ENCODE results near the gene F11R. TPM values are rescaled to one million over a fixed set of nuclear protein-coding genes. Genes with fewer than 3 reads are reported as not detected.
"Not testable (repeated sequence)": the region's sequence is repeated elsewhere in the genome, so short reads cannot be mapped to it uniquely, and the experiment has no call there.

F11R gene
- total RNA-seq, 4 donors from 2014 or later: 68.4 to 125 (median 97.5) TPM

DNA sequence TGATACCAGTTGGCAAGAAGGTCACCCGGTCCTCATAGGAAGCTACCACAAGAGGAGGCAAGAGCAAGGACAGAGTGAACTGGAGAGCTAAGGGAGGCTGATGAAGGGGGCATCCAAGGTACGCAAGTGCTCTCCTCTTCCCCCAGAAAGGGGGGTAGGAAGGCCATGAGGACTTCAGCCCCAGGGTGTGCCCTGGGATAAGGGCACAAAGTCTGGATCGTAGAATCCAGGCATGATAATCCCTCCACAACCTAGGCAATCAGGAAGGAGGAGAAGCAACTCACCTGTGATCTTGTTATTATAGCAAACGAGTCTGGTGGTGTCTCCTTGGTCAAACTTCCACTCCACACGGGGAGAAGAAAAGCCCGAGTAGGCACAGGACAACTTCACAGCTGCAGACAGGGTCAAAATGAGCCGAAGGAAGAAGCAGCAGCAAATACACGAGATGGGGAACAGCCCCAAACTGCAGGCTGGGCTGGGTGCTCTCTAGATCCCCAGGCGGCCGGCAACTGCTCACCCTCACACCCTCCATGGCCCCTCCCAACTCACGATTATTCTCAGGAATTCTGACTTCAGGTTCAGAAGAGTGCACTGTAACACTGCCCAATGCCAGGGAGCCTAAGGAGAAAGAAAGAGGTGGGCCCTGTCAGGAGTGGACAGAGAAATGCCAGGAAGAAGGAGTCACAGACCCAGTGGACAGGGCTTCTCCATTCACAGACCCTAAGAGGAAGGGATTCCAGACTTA, 20.0 kb downstream of the F11R start:
- TF ChIP-seq, protein P1, sequence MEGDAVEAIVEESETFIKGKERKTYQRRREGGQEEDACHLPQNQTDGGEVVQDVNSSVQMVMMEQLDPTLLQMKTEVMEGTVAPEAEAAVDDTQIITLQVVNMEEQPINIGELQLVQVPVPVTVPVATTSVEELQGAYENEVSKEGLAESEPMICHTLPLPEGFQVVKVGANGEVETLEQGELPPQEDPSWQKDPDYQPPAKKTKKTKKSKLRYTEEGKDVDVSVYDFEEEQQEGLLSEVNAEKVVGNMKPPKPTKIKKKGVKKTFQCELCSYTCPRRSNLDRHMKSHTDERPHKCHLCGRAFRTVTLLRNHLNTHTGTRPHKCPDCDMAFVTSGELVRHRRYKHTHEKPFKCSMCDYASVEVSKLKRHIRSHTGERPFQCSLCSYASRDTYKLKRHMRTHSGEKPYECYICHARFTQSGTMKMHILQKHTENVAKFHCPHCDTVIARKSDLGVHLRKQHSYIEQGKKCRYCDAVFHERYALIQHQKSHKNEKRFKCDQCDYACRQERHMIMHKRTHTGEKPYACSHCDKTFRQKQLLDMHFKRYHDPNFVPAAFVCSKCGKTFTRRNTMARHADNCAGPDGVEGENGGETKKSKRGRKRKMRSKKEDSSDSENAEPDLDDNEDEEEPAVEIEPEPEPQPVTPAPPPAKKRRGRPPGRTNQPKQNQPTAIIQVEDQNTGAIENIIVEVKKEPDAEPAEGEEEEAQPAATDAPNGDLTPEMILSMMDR (IDR thresholded peaks at IDR 0.05): no peak
- no peak for TF ChIP-seq POLR2A (IDR thresholded peaks at IDR 0.05)
- no peak for DNase-seq (ENCODE audit: low spot score in 2 of 2)
- 76 to 88% methylated on average over 11 of the region's 11 CpGs for WGBS, 2 donors
- intact Hi-C loops (cut with DNase I; ENCODE audit: low total_unique reads): loop anchor here (5.0 kb wide), 1 partner anchor 96 kb away; the partner anchor contains the start of gene KLHDC9
- no peak overlapping the region for H3K4me3 ChIP-seq (ENCODE audit: low read depth, poor library complexity, severe bottlenecking)

DNA sequence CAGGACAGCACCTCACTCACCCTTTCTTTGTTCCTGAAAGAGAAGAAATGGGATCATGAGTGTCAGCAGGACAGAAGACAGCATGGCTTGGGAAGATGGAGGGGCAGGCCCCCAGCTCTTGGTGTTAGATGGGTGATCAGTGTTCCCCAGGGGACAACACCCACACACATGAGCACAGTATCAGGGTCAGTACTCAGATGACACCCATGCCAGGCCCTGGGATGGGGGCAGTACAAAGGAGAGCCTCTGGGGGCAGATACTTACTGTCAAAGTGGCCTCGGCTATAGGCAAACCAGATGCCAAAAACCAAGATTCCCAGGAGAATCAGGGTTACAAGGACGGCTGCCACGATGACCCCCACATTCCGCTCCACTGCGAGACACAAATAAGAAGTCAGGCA, 21.6 kb downstream of the F11R start:
- DNase-seq (ENCODE audit: low spot score in 2 of 2): no peak
- intact Hi-C loops (cut with DNase I; ENCODE audit: low total_unique reads): no loop called here
- 76 to 85% methylated on average over 5 of the region's 5 CpGs for WGBS, 2 donors
- no peak overlapping the region for H3K4me3 ChIP-seq (ENCODE audit: low read depth, poor library complexity, severe bottlenecking)
- no peak for TF ChIP-seq POLR2A (IDR thresholded peaks at IDR 0.05)
- TF ChIP-seq, protein P1 (IDR thresholded peaks at IDR 0.05): no peak

DNA sequence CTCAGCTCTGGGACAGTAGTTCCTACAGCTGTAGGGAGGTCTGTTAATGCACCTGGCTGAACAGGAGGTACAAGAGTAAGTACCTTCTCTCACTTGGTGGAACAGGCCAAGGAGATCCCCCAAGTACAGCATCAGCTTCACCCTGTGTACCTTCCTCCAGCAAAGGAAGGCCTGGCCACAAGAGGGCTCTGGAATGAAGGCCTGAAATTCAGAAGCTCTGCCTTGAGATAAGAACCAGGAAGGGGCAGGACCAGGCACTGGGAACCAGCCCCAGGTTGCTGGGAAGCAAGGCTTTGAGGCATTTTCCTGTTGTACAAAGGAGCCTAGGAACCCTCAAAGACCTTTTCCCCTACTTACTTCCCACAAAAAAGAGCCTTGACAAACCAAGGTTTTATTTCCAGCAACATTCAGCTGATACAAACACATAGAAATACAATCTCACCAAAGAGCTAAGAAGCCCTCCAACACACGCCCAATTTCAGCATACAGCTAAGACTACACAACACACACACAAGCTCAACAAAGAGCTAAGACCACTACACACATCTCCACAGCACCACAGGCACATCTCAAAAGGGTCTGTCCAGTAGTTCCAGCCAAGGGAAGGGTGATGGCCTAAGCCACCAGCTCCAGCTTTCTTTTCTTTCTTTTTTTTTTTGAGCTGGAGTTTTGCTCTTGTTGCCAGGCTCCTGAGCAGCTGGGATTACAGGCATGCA, 23.5 kb downstream of the F11R start:
- intact Hi-C loops (cut with DNase I; ENCODE audit: low total_unique reads): no loop called here
- DNase-seq (ENCODE audit: low spot score in 2 of 2): peak; percentile 42 to 88
- H3K4me3 ChIP-seq (ENCODE audit: low read depth, poor library complexity, severe bottlenecking): no peak overlapping the region
- TF ChIP-seq, protein P1 (IDR thresholded peaks at IDR 0.05): no peak
- no peak for TF ChIP-seq POLR2A (IDR thresholded peaks at IDR 0.05)
- WGBS, 2 donors: 67 to 86% methylated on average over 1 of the region's 1 CpG

DNA sequence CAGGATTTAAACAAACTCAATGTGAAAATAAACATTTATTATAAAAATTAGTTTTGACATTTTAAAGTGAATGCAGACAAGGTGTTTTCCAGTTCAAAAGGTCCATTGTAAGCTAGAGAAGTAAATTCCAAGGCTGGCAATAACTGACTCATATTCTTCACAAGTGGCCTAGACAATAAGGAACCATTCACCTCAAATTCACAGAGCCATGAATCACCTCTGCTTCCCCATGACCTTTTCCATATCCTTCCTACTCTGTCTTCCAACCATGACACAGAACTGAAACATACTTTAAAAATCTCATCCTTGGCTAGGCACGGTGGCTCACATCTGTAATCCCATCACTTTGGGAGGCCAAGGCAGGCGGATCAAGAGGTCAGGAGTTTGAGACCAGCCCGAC, 24.8 kb downstream of the F11R start:
- no peak for TF ChIP-seq POLR2A (IDR thresholded peaks at IDR 0.05)
- TF ChIP-seq, protein P1 (IDR thresholded peaks at IDR 0.05): no peak
- DNase-seq (ENCODE audit: low spot score in 2 of 2): no peak
- H3K4me3 ChIP-seq (ENCODE audit: low read depth, poor library complexity, severe bottlenecking): no peak overlapping the region
- 81 to 83% methylated on average over 3 of the region's 3 CpGs for WGBS, 2 donors
- intact Hi-C loops (cut with DNase I; ENCODE audit: low total_unique reads): no loop called here

DNA sequence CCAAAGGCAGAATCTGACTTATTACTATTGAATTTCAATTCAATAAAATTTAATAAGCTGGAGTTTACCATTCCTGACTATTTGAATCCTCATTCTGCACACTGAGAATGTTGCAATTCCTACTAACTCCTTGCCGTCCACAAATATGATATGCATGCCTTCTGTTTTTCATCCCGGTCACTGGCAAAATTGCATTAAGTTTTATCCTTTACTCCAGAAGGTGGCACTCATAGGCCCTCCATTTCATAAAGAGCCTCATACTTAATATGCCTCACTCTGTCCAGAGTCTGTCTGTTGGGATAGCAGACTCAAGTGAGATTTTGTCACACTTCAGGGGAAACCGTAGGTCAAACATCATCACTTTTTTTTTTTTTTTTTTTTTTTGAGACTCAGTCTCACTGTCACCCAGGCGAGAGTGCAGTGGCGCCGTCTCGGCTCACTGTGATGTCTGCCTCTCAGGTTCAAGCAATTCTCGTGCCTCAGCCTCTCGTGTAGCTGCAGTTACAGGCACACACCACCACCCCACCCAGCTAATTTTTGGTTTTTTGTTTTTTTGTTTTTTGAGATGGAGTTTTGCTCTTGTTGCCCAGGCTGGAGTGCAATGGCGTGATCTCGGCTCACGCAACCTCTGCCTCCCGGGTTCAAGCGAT, 27.3 kb downstream of the F11R start:
- WGBS, 2 donors: 75 to 78% methylated on average over 14 of the region's 14 CpGs
- no peak overlapping the region for H3K4me3 ChIP-seq (ENCODE audit: low read depth, poor library complexity, severe bottlenecking)
- no peak for DNase-seq (ENCODE audit: low spot score in 2 of 2)
- intact Hi-C loops (cut with DNase I; ENCODE audit: low total_unique reads): no loop called here
- no peak for TF ChIP-seq POLR2A (IDR thresholded peaks at IDR 0.05)
- TF ChIP-seq, protein P1 (IDR thresholded peaks at IDR 0.05): no peak

DNA sequence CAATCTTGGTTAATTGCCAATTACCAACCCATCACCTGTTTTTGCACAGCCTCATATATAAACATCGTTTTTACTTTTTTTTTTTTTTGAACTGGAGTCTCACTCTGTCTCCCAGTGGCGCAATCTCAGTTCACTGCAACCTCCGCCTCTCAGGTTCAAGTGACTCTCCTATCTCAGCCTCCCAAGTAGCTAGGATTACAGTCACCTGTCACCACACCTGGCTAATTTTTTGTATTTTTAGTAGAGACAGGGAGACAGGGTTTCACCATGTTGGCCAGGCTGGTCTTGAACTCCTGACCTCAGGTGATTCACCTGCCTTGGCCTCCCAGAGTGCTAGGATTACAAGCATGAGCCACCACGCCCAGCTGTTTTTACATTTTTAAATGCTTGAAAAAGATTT, 28.9 kb downstream of the F11R start:
- H3K4me3 ChIP-seq (ENCODE audit: low read depth, poor library complexity, severe bottlenecking); intact Hi-C loops (cut with DNase I; ENCODE audit: low total_unique reads); DNase-seq (ENCODE audit: low spot score in 2 of 2): not testable (repeated sequence)
- 77 to 86% methylated on average over 4 of the region's 4 CpGs for WGBS, 2 donors
